Pulmonary artery endothelial cell (primary cell): Measurements from ENCODE around the gene TMPRSS13. TPM values are rescaled to one million over a fixed set of nuclear protein-coding genes. Genes with fewer than 3 reads are reported as not detected.

Experiments used
- DNase-seq: peaks from one replicate; pipeline ENCODE4 v3.0.0-alpha.2; 2011; ENCODE audit warnings: low read depth, low spot score
- total RNA-seq: library from RNA; depleted of rRNA; stranded (reverse); fragments of >200 nt; gene quantifications from 2 replicates; pipeline ENCODE4 v1.2.3, GENCODE V29; 2014

TMPRSS13 gene
- total RNA-seq, 1 donor from 2014 or later, result not detected

- no peak for DNase-seq
Observed at GRCh38 chr11:117900121-117900648, 29.0 kb downstream of the TMPRSS13 start.

GRCh38 chr11:117898059-117898458 lies 31.1 kb downstream of the TMPRSS13 start:
- DNase-seq, result no peak

- DNase-seq, result no peak
Observed at GRCh38 chr11:117892651-117893050, 36.6 kb downstream of the TMPRSS13 start.

GRCh38 chr11:117891362-117891761 lies 37.8 kb downstream of the TMPRSS13 start:
- DNase-seq, result no peak

GRCh38 chr11:117888139-117888566 lies 41.0 kb downstream of the TMPRSS13 start:
- no peak for DNase-seq

DNA sequence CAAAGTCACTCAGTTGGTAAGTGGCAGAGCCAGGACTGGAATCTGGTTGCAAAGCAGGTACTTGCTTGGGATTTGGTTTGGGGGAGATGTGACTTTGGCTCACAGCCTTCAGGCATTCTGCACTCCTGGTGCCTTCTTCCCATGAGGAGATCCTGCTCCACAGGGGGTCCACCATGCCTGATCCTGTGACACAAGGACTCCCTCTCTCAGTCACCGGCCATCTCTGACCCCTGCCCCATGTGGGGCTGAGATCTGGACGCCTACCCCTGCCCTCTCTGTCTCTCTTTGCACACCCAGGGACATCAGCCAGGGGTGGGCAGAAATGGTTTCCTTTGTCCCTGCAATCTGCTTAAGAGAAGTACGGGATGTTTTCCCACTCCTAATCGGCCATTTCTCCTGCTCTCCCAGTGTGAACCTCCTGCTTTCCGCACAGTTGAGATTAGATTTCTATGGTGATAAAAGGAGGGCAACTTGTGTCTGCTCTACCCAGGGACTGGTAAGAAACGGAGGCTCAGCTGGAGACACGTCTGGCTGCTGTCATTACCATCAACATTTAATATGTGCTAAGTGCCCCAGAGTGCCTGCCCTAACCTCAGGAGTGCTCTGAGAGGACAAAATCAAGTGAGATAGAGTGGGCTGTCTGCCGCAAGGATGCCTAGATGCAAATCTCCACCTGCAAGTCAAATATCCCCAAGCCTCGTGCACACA lies 41.6 kb downstream of the TMPRSS13 start:
- no peak for DNase-seq

DNA sequence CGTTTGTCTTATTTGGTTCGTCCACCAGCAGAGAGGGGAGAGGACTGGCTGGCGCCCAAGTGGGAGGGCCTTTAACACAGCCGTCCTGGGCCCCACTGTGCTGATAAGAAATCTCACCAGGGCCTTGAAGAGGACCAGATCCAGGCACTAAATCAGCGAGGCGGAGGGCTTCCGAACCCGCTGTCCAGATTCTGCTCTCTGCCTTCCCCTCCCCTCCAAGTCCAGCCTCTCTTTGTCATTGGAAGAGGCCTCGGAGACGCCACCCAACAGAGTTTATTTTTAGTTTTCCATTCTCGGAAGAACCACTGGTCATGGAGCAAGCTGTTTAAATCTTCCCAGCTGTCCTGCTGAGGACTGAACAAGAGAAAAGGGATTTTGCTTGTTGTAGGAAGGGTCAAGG lies 43.4 kb downstream of the TMPRSS13 start:
- no peak for DNase-seq

GRCh38 chr11:117884994-117885393 lies 44.2 kb downstream of the TMPRSS13 start:
- no peak for DNase-seq

GRCh38 chr11:117883063-117883462 lies 46.1 kb downstream of the TMPRSS13 start:
- no peak for DNase-seq

DNA sequence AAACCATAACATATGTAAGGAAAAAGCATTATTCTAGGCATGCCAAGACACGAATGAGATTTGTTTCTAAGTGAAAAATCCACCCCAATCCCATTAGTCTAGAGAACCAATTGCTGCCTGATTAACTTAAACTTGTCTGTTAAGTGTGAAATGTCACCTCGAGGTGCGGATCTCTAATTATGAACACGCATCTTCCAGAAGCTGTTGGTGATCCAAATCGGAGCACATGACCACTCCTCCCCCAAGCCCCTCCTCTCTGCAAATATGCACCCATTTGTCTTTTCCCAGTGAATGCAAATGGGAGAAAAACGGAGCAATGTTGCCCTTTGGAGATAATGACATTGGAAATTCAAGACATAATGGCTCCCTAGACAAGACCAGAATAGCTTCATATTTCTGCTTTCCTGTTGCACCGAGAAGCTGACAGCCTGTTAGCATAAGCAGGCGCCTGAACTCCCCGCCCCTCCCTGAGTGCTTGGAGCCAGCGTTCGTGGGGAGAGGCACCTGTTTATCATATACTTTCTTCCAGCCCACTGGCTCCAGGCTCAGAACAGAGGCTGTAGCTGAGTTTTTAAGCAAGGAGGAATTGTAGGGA lies 46.8 kb downstream of the TMPRSS13 start:
- no peak for DNase-seq

GRCh38 chr11:117881217-117881616 lies 48.0 kb downstream of the TMPRSS13 start:
- DNase-seq, result no peak

- no peak for DNase-seq
Observed at GRCh38 chr11:117879516-117880480, 49.4 kb downstream of the TMPRSS13 start.

DNA sequence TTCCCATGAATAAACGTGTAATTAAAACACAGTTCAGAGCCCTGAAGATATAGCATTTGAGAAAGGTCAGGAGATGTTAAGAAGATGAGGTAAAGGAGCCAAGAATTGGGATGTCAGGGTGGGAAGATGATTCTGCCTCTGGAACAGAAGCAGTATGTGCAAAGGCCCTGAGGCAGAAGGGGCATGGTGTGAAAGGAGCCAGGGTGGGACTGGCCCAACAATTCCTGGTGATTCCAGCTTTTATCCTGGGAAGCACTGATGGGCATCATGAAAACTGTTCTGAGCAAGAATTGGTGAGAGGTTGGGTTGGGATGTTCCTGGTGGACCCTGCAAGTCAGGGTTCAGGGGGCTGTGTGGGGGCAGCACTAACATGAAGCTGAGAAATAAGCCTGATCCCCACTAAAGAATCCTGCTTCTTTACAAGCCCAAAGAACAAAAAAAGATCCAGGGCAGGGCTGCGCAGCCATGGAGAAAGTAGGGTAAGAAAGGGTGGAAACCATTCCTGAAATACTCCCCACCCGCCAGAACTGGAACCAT lies 50.2 kb downstream of the TMPRSS13 start:
- DNase-seq, result no peak

DNA sequence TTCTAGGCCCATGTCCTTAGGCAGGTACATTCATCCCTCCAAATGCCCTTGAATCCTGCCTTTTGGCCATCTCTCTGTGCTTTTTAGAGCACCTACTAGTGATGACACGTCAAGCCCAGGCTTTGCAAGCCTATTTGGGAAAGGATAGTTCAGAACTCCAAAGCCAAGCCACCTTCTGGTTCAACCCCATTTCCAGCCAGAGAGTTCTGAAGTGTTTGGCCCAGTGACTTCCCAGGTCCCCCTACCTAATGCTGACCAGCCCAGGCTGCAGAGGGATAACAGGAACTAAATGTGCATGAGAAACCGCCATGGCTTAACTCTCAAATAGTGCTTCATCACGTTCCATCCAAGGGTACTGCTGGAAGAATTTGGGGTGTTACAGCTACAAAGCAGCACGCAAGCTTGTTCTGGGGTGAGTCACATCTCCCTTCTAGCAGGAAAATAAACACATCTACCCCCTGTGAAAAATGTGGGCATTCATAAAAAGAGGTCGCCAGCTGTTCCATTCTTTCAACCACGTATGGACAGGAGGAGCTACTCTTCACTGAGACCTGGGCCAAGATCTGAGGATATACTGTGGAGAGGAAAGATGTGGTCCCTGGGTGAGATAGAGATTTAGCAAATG lies 50.8 kb downstream of the TMPRSS13 start:
- DNase-seq, result no peak

DNA sequence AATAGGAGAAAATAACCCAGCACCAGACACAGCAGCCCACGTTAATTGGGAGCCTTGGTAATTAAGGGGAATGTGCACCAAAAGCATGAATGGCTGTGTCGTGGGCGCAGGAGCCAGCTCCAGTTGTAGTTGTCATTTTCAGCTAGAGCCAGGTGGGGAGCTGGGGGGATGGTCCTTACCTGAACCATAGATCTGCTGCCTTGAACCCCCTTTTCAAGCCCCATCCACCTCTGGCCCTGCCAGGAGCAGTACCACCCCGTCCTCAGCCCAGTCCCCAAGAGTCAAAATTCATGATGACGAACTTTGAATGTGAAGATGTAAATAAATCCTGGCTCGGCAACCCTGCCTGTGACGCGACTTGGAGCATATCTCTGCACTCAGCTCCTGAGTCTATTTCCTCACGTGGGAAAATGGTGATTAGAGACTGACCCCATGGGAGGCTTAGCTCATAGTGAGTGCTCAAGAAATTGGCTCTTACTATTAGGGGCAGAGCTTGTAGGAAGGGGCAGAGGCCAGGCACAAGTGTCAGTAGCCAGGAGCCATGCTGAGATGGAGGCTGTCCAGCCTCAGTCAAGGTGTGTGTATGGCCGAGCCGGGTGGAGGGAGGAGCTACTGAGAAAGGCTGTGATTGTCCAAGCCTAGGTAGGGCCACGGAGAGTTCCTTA lies 52.0 kb downstream of the TMPRSS13 start:
- DNase-seq, result no peak

DNA sequence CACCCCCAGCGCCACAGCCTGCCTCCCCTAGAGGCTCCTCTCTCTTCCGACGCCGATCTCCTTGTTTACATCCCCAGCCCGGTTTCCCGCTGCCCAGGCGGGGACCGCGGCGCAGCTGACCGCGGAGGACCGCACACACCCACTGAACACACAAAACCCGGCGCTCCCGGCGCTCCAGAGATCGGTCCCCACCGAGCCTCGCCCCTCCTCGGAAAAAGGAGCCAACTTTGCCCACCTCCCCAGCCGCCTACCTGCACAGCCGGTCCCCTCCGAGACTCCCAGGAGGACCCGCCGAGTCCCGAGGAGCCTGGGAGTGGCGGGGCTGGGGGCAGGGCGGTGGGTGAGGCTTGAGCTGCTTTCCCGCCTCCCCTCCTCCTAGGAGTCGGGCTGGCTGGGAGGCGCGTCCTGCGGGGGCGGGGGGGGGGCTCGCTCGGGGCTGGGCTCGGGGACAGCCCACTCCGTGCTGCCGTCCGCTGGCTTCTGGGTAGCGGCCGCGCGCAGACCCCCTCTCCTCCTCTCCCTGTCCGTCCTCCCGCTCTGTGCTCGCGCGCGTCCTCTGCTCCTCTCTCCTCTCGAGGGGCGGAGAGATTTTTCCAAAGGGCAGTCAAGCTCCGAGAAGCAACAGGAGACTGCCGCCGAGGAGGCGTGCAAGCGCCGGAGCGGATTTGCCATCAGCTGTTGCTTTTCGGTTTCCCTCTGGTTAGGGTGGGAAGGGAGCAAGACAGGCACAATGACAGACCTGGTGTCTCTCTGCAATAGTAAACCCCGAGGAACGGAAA lies 52.7 kb downstream of the TMPRSS13 start, which contains the start of gene FXYD6:
FXYD6 (minus strand) TSS at position 318 of the 779 bp plus-strand sequence. CDS start 33,882 bp downstream, outside the sequence.
- no peak for DNase-seq

DNA sequence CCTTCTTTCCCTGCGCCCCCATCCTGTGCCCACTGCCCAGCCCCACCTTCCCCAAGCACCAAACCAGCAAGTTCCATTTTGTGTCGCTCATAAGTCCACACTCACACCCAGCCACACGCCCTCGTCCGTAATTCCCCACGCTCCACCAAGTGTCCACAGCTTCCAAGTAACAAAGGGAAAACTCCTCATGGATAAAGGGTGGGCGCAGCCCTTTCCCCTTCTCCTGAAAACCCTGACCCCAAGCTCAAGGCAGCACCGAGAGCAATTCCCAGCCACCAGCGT lies 53.2 kb downstream of the TMPRSS13 start:
- DNase-seq, result no peak

GRCh38 chr11:117875382-117876058 lies 53.7 kb downstream of the TMPRSS13 start:
- no peak for DNase-seq

- no peak for DNase-seq
Observed at GRCh38 chr11:117874910-117875381, 54.3 kb downstream of the TMPRSS13 start.
